ES-I3 (cell line): ENCODE data around the gene HPDL.

Source experiments
- H3K36me3 ChIP-seq: 2 replicates; pipeline ENCODE4 v1.6.1; 2013; ENCODE audit warnings: mild to moderate bottlenecking, low read length, control low read depth, moderate library complexity; ENCODE audit not compliant: insufficient read depth
- H3K4me1 ChIP-seq: 2 replicates; pipeline ENCODE4 v1.6.1; 2013; ENCODE audit warnings: mild to moderate bottlenecking, control low read depth, low read length; ENCODE audit not compliant: insufficient read depth
- H3K9ac ChIP-seq: 2 replicates; pipeline ENCODE4 v1.6.1; 2013; ENCODE audit warnings: low read depth, mild to moderate bottlenecking, low read length, moderate library complexity
- H3K9me3 ChIP-seq: 2 replicates; pipeline ENCODE4 v1.6.1; 2013; ENCODE audit warnings: mild to moderate bottlenecking, low read length, moderate library complexity; ENCODE audit not compliant: control insufficient read depth, insufficient read depth

HPDL gene

GRCh38 chr1:45332346-45332720 is 5.6 kb downstream of the HPDL start:
- Histone ChIP-seq H3K9me3 (no peaks in the 10 kb centered on the region), H3K4me1 (peaks cover 10% of the 10 kb centered on the region), H3K36me3 (peaks cover 6% of the 10 kb centered on the region; the same call in 1 of the 2 replicates), H3K9ac (no peak overlapping the region)

GRCh38 chr1:45334308-45335245 is 7.9 kb downstream of the HPDL start:
- Histone ChIP-seq H3K9me3 (no peaks in the 10 kb centered on the region), H3K9ac (no peak overlapping the region), H3K4me1 (no peaks in the 10 kb centered on the region; the same call in none of the 2 replicates), H3K36me3 (peaks cover 6% of the 10 kb centered on the region)

GRCh38 chr1:45335855-45336324 is 9.2 kb downstream of the HPDL start:
- H3K4me1 ChIP-seq: peaks cover 1% of the 10 kb centered on the region
- peaks cover 6% of the 10 kb centered on the region for H3K36me3 ChIP-seq
- H3K9ac ChIP-seq: no peak overlapping the region
- H3K9me3 ChIP-seq: no peaks in the 10 kb centered on the region

GRCh38 chr1:45337630-45338325 is 11.1 kb downstream of the HPDL start:
- Histone ChIP-seq H3K9me3 (no peaks in the 10 kb centered on the region), H3K36me3 (peaks cover 6% of the 10 kb centered on the region), H3K4me1 (peaks cover 4% of the 10 kb centered on the region), H3K9ac (no peak overlapping the region)

DNA sequence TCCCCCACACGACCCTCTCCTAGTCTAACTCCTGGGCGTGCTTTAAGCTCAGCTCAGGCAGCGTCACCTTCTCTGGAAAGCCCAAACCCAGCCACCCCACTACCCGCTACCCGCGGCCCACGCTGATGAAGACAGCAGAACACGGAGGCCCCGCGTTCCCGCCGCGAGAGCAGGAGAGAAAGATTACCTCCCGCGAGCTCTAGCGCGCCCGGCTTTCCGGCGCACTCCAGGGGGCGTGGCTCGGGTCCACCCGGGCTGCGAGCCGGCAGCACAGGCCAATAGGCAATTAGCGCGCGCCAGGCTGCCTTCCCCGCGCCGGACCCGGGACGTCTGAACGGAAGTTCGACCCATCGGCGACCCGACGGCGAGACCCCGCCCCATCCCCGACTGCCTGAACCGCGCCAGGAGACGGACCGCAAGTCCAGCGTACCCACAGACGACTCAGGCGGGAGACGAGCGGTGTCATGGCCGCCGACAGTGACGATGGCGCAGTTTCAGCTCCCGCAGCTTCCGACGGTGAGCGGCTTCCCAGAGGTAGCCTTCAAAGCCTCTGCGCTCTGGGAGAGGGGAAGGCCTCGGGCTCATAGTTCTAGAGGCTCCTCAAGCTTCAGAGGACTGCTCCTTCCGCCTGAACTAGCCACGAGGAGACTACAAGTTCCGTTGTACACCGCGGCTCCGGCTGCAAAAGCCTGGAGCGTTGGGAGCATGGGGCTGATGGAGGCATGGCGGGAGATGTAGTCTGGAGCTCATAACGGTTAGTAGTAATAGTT is 13.3 kb downstream of the HPDL start, which contains the start of the genes MUTYH and TOE1:
TSS of gene MUTYH (minus strand) at position 652 of the 770 bp plus-strand sequence. CDS start 5,935 bp downstream, outside the sequence.
TSS of gene TOE1 (plus strand) at position 382 of the 770 bp plus-strand sequence. CDS start at position 465, 83 bp downstream.
- peaks cover 4% of the 10 kb centered on the region for H3K4me1 ChIP-seq
- peak within 1 kb of the TSS; percentile 81 for H3K9ac ChIP-seq
- H3K36me3 ChIP-seq: peaks cover 9% of the 10 kb centered on the region
- H3K9me3 ChIP-seq: no peaks in the 10 kb centered on the region

DNA sequence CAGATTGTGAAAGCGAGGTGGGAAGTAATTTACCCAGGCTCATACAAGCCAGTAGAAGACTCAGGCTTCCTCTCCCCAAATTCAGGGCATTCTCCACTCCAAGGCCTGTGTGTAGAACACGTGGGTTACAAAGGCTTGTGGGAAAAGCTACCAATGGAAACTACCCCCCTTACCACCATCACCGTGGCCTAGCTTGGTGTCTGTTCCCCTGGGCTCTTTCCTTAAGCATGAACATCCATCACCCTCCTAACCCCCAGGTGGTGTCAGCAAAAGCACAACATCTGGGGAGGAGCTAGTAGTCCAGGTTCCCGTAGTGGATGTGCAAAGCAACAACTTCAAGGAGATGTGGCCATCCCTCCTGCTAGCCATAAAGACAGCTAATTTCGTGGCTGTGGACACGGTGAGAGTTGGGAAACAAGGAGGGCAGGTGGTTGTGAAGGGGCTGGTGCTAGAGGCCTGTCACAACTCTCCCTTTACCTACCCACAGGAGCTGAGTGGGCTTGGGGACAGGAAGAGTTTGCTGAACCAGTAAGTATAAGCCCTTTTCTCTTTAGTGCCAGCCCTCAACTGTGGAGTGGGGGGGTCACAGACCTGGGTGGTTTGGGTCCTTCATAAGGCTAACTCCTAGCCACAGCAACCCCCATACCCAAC is 14.2 kb downstream of the HPDL start:
- peak overlapping the region; percentile 81 for H3K9ac ChIP-seq
- no peaks in the 10 kb centered on the region for H3K9me3 ChIP-seq
- peaks cover 4% of the 10 kb centered on the region for H3K4me1 ChIP-seq
- H3K36me3 ChIP-seq: peaks cover 9% of the 10 kb centered on the region

DNA sequence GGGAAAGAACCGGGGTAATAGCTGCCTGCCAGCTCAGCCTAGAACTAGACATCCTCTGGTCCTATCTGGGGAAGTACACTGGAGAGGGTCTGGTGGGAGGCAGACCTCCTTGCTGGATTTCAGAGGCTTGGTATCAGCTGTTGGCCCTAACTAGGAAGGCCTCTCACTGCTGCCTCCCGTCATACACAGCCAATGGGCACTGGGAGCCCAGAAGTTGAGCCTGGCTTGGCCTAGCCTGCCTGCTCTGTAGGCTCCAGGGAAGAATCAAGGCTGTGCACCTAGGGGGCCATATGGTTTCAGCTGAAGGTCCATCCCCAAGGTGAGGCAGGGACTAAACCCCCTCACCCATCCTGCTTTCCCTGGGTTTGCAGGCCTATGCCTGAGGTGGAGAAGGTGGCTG is 17.8 kb downstream of the HPDL start:
- Histone ChIP-seq H3K9ac (no peak overlapping the region), H3K9me3 (no peaks in the 10 kb centered on the region), H3K4me1 (peaks cover 4% of the 10 kb centered on the region; the same call in 1 of the 2 replicates), H3K36me3 (peaks cover 13% of the 10 kb centered on the region)

GRCh38 chr1:45345014-45345413 is 18.3 kb downstream of the HPDL start:
- Histone ChIP-seq H3K36me3 (peaks cover 13% of the 10 kb centered on the region), H3K4me1 (peaks cover 4% of the 10 kb centered on the region; the same call in 1 of the 2 replicates), H3K9me3 (no peaks in the 10 kb centered on the region), H3K9ac (no peak overlapping the region)

- Histone ChIP-seq H3K36me3 (peaks cover 13% of the 10 kb centered on the region), H3K9me3 (no peaks in the 10 kb centered on the region), H3K4me1 (no peaks in the 10 kb centered on the region), H3K9ac (no peak overlapping the region)
These were observed 19.8 kb downstream of the HPDL start for GRCh38 chr1:45346473-45346872.

- Histone ChIP-seq H3K9ac (no peak overlapping the region), H3K4me1 (no peaks in the 10 kb centered on the region), H3K9me3 (no peaks in the 10 kb centered on the region), H3K36me3 (peaks cover 13% of the 10 kb centered on the region)
These were observed 21.3 kb downstream of the HPDL start for GRCh38 chr1:45348020-45348419.

DNA sequence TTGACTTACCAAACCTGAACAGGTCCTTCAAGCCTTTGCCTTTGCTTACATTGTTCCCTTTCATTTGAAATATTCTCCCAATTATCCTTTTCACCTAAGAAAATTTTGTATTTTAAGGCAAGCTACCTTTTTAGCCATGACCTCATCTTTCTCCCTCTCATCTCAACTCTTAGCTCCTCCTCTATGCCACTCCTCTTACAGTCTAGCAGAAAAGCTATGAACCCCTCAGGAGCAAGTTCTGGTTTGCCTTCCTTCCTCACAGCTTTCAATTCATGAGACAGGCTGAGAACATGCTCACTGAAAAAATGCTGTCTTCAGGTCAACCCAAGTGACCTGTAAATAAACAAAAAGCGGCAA is 21.9 kb downstream of the HPDL start:
- H3K4me1 ChIP-seq: no peaks in the 10 kb centered on the region
- H3K36me3 ChIP-seq: peaks cover 11% of the 10 kb centered on the region
- H3K9me3 ChIP-seq: no peaks in the 10 kb centered on the region
- no peak overlapping the region for H3K9ac ChIP-seq

GRCh38 chr1:45348966-45349677 is 22.4 kb downstream of the HPDL start:
- H3K9me3 ChIP-seq: no peaks in the 10 kb centered on the region
- no peaks in the 10 kb centered on the region for H3K4me1 ChIP-seq
- peaks cover 5% of the 10 kb centered on the region; the same call in 1 of the 2 replicates for H3K36me3 ChIP-seq
- H3K9ac ChIP-seq: no peak overlapping the region

GRCh38 chr1:45351508-45351907 is 24.8 kb downstream of the HPDL start:
- Histone ChIP-seq H3K36me3 (no peaks in the 10 kb centered on the region), H3K9ac (no peak overlapping the region), H3K4me1 (peaks cover 8% of the 10 kb centered on the region; the same call in 1 of the 2 replicates), H3K9me3 (no peaks in the 10 kb centered on the region)
